Hematopoietic multipotent progenitor cell (in vitro differentiated cells): ENCODE measurements around the gene MAN1A2. TPM values are rescaled to one million over a fixed set of nuclear protein-coding genes. Genes with fewer than 3 reads are reported as not detected.
"Not testable (repeated sequence)": the region's sequence is repeated elsewhere in the genome, so short reads cannot be mapped to it uniquely, and the experiment has no call there.

ENCODE experiments used
- DNase-seq, 3 donors: peaks; one replicate each; pipeline ENCODE4 v3.0.0-alpha.2; 2011 to 2015; ENCODE audit warnings: low read depth in 2 of 3, low spot score in 2 of 3
- total RNA-seq: library from RNA; depleted of rRNA; stranded (reverse); fragments of >200 nt; gene quantifications from one replicate; pipeline ENCODE4 v1.2.3, GENCODE V29; 2012

The MAN1A2 gene
- total RNA-seq = 29.1 TPM

GRCh38 chr1:117367046-117368025 is at the start of gene MAN1A2:
MAN1A2 (plus strand) TSS chr1:117367449; CDS start chr1:117368184, 735 bp downstream.
- peak; percentile 53 to 81 (median 68) for DNase-seq

DNA sequence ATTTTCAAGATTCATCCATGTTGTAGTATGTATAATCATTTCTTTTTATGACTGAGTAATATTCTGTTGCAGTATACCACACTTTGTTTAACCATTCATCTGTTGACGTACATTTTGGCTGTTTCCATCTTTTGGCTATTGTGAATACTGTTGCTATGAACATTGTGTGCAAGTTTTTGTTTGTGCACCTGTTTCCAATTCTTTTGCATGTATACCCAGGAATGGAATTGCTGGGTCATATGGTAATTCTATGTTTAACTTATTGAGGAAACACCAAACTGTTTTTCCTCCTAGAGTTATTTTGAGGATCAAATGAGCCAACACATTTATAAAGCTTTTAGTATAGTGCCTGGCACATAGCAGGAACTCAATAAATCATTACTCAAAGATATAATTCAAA is 49.2 kb upstream of the MAN1A2 start:
- DNase-seq = no peak

DNA sequence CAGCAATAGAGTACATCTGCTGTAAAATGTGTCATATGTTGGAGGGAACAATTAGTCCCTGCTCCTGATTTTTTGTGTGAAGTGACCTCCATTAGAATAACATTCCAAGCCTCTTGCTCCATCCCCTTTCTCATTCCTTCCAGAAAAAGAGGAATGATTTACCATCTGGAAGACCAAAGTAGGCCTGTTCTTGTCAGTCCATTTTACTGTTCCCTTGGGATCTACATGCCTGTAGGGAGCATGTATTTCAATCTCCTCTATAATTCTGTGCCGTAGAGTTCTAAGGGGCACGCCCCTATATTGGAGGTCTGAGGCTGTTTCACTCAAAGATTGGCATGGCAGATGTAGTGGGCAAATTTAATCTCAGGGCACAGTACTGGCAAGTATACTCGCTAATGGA is 48.8 kb upstream of the MAN1A2 start:
- no peak for DNase-seq

- DNase-seq = no peak
These were observed 46.7 kb upstream of the MAN1A2 start for GRCh38 chr1:117320515-117320914.

DNA sequence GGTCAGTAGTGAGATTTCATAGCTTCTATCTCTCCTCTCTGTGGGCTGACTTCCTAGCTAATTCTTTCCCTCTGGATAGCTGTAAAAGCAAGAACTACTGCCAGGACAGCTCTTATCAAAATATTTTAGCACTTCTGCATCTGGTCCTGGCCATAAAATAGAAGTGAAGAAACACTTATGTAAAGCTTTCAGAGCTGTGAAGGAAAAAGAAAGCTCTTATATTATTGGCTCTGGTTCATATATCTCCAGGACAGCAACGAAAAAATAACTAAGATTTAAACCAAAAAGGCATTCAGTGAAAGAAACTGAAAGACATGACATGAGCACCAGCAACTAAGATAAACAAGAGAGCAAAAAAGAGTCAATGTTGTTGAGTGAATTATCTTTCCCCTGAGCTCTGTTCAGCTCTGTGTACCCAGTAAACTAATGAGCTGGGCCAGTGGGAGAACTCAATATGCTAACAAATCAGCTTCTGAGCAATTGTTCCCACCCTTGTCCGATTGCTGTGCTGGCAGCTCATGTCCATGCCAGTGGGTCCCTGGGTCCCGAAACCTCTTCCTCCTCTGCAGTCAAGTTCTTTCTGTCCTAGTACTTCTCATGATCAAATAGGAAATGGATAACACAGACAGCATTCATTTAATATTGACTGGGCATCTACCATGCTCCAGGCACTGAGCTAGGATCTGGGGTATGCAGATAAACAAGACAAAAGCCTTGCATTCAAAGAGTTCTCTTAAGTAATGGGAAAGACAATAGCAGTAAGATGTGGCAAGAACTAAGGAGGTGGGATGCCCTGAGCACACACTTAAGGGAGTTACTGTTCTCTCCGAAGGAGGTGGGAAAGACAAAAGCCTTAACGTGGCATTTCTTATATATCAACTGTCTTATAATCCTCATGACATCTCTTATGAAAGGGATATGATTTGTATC is 45.3 kb upstream of the MAN1A2 start:
- DNase-seq = no peak

GRCh38 chr1:117324357-117324756 is 42.9 kb upstream of the MAN1A2 start:
- DNase-seq = no peak

DNA sequence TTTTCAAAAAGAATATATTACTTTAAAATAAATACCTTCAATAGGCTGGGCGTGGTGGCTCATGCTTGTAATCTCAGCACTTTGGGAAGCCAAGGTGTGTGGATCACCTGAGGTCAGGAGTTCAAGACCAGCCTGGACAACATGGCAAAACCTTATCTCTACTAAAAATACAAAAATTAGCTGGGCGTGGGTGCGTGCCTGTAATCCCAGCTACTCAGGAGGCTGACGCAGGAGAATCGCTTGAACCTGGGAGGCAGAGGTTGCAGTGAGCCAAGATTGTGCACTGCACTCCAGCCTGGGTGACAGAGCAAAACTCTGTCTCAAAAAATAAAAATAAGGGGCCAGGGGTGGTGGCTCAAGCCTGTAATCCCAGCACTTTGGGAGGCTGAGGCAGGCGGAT is 41.2 kb upstream of the MAN1A2 start:
- DNase-seq = not testable (repeated sequence)

DNA sequence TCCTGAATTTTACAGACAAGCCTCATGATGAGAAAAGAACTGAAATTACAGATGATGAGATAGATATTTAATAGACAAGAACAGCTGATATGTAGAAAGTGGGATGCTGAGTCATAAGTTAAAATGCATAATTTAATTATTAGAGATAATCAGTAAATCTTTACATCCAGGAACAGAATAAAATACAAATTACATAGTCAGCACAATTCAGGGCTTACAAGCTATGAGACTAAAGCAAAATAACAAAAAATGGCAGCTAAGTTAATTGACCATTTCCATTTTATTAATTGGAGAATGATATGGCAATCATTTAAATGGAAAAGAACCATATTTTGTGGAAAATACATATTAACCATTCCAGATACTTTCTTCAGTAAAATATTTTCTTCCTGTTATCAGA is 40.2 kb upstream of the MAN1A2 start:
- DNase-seq = no peak

DNA sequence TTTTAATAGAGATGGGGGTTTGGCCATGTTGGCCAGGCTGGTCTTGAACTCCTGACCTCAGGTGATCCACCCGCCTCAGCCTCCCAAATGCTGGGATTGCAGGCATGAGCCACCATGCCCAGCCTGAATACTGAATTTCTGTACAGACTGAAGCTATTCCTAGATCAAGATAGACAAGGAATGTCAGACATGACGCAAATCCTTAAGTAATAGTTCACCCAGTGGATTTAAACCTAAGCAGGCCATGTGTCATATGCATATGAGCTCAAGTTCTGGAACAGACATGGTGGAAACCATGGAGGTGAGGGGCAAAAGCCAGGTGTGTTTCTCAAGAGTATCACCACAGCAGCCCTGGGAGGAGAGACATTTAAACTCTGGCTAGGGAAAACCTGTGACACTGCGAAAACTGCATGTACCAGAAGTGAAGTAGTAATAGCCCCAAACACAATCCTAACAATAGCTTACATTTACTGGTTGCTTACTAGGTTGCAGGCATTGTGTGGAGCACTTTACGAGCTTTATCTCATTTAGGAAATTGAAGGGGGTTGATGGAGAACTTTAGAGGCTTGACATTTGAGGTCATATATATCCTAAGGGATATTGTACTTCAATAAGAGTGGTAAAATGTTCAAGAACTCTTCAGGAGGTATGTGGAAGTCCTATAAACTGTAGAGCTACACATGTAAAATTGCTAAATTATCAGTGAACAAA is 31.7 kb upstream of the MAN1A2 start:
- no peak for DNase-seq

- no peak for DNase-seq
These were observed 31.0 kb upstream of the MAN1A2 start for GRCh38 chr1:117336088-117336817.

- DNase-seq = peak in 2 of 3 donors; percentile 24 to 59
These were observed 27.2 kb upstream of the MAN1A2 start for GRCh38 chr1:117339866-117340700.

GRCh38 chr1:117341123-117341522 is 26.1 kb upstream of the MAN1A2 start:
- DNase-seq = no peak

GRCh38 chr1:117342397-117342796 is 24.9 kb upstream of the MAN1A2 start:
- no peak for DNase-seq

- DNase-seq = no peak
These were observed 20.9 kb upstream of the MAN1A2 start for GRCh38 chr1:117346206-117346928.

DNA sequence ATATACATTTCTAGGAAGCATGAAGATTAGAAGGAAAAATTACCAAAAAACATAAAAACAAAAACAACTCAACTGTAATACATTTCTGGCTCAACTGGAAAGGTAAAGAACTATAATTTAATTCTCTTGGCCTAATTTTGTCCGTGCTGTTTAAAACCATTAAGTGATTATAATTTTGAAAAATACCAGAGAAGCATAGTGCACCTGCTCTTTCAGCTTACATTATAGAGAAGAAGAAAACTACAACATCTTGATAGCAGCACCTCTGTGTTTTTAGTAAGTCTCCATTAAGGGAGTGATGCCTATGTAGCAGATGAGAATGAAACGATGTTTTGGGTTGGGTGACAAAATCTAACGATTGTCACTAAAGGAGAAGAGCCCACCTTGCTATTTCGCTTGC is 19.3 kb upstream of the MAN1A2 start:
- no peak for DNase-seq

GRCh38 chr1:117352695-117353094 is 14.6 kb upstream of the MAN1A2 start:
- not testable (repeated sequence) for DNase-seq

DNA sequence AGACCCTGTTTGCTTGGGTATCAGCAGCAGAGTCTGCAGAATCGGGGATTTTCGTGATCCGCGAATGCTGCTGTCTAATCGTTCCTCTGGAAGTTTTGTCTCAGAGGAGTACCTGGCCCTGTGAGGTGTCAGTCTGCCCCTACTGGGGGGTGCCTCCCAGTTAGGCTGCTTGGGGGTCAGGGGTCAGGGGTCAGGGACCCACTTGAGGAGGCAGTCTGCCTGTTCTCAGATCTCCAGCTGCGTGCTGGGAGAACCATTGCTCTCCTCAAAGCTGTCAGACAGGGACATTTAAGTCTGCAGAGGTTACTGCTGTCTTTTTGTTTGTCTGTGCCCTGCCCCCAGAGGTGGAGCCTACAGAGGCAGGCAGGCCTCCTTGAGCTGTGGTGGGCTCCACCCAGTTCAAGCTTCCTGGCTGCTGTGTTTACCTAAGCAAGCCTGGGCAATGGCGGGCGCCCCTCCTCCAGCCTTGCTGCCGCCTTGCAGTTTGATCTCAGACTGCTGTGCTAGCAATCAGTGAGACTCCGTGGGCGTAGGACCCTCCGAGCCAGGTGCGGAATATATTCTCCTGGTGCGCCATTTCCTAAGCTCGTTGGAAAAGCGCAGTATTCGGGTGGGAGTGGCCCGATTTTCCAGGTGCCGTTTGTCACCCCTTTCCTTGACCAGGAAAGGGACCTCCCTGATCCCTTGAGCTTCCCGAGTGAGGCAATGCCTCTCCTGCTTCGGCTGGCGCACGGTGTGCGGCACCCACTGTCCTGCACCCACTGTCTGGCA is 9.2 kb upstream of the MAN1A2 start:
- not testable (repeated sequence) for DNase-seq

GRCh38 chr1:117358604-117358887 is 8.7 kb upstream of the MAN1A2 start:
- DNase-seq = not testable (repeated sequence)
